MM.1S (cell line): Measurements from ENCODE around the gene CBL.

ENCODE experiments used
- EZH2 ChIP-seq: fragments of 300-600 bp; sonication (generic); optimal IDR thresholded peaks from 2 replicates; pipeline ENCODE3; 2017; ENCODE audit warnings: low read depth, mild to moderate bottlenecking, antibody characterized with exemption, low read length, mixed read lengths
- EZH2phosphoT487 ChIP-seq: fragments of 300-600 bp; sonication (generic); IDR thresholded peaks from 2 replicates; pipeline ENCODE4 v1.6.1; 2018; ENCODE audit warnings: antibody characterized with exemption, low read length
- TF ChIP-seq, protein P1 (sequence below): fragments of 300-600 bp; sonication (generic); IDR thresholded peaks from 2 replicates; pipeline ENCODE4 v1.5.1; 2016; ENCODE audit warnings: antibody characterized with exemption, low read length, mixed read lengths

DNA sequence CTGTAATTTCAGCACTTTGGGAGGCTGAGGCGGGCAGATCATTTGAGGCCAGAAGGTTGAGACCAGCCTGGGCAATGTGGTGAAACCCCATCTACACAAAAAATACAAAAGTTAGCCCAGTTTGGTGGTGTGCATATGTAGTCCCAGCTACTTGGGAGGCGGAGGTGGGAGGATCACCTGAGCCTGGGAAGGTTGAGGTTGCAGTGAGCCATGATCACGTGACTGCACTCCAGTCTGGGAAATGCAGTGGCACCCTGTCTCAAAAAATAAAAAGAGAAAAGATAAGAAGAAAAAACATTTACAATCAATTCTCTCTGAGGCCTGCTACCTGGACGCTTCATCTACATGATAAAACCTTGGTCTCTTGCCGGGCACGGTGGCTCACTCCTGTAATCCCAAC lies 7.2 kb upstream of the CBL start:
- TF ChIP-seq, protein P1, sequence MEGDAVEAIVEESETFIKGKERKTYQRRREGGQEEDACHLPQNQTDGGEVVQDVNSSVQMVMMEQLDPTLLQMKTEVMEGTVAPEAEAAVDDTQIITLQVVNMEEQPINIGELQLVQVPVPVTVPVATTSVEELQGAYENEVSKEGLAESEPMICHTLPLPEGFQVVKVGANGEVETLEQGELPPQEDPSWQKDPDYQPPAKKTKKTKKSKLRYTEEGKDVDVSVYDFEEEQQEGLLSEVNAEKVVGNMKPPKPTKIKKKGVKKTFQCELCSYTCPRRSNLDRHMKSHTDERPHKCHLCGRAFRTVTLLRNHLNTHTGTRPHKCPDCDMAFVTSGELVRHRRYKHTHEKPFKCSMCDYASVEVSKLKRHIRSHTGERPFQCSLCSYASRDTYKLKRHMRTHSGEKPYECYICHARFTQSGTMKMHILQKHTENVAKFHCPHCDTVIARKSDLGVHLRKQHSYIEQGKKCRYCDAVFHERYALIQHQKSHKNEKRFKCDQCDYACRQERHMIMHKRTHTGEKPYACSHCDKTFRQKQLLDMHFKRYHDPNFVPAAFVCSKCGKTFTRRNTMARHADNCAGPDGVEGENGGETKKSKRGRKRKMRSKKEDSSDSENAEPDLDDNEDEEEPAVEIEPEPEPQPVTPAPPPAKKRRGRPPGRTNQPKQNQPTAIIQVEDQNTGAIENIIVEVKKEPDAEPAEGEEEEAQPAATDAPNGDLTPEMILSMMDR = no peak
- TF ChIP-seq EZH2phosphoT487 (no peak), EZH2 (no peak)
